Measurements from ENCODE around the gene ING5.

Gene ING5

GRCh38 chr2:241673189-241673663 lies 28.6 kb upstream of the ING5 start:
- no peak for DNase-seq

- DNase-seq, result no peak
These were observed 27.8 kb upstream of the ING5 start for GRCh38 chr2:241673797-241674725.

- DNase-seq, result no peak
These were observed 26.0 kb upstream of the ING5 start for GRCh38 chr2:241675885-241676284.

- no peak for DNase-seq
These were observed 25.2 kb upstream of the ING5 start for GRCh38 chr2:241676665-241677064.

GRCh38 chr2:241677392-241677791 lies 24.4 kb upstream of the ING5 start:
- no peak for DNase-seq

- DNase-seq, result no peak
These were observed 23.5 kb upstream of the ING5 start for GRCh38 chr2:241678307-241678706.

- DNase-seq, result no peak
These were observed 22.9 kb upstream of the ING5 start for GRCh38 chr2:241678784-241679540.

GRCh38 chr2:241680044-241680443 lies 21.8 kb upstream of the ING5 start:
- DNase-seq, result no peak

GRCh38 chr2:241680827-241681599 lies 20.8 kb upstream of the ING5 start:
- DNase-seq, result peak; percentile 79

GRCh38 chr2:241686324-241686649 lies 15.6 kb upstream of the ING5 start:
- no peak for DNase-seq

- peak; percentile 94 for DNase-seq
These were observed 15.0 kb upstream of the ING5 start, which contains the start of gene DTYMK for GRCh38 chr2:241686650-241687425. Gene DTYMK, minus strand, starts transcription at chr2:241686815. Its CDS starts 32 bp downstream, at chr2:241686783.

GRCh38 chr2:241689306-241689705 lies 12.5 kb upstream of the ING5 start:
- no peak for DNase-seq

GRCh38 chr2:241690202-241690717 lies 11.6 kb upstream of the ING5 start:
- no peak for DNase-seq

GRCh38 chr2:241692448-241692847 lies 9.4 kb upstream of the ING5 start:
- DNase-seq, result peak; percentile 40

- DNase-seq, result no peak
These were observed 6.2 kb upstream of the ING5 start for GRCh38 chr2:241695651-241696050.

- DNase-seq, result no peak
These were observed 765 bp upstream of the ING5 start for GRCh38 chr2:241701149-241701398.

GRCh38 chr2:241702155-241703031 lies 554 bp downstream of the ING5 start:
- peak; percentile 59 for DNase-seq

GRCh38 chr2:241703032-241703604 lies 1.3 kb downstream of the ING5 start:
- no peak for DNase-seq

- no peak for DNase-seq
These were observed 4.7 kb downstream of the ING5 start for GRCh38 chr2:241706537-241706936.

GRCh38 chr2:241708879-241709278 lies 7.0 kb downstream of the ING5 start:
- DNase-seq, result no peak

GRCh38 chr2:241719093-241719492 lies 17.3 kb downstream of the ING5 start:
- no peak for DNase-seq

All from amniotic stem cell (primary cell).